Measurements from ENCODE around the gene IGLL1. TPM values are rescaled to one million over a fixed set of nuclear protein-coding genes. Genes with fewer than 3 reads are reported as not detected.
A peak's percentile ranks its signal among the peaks of the same experiment; 100 is the strongest.
"Not testable (repeated sequence)": the region's sequence is repeated elsewhere in the genome, so short reads cannot be mapped to it uniquely, and the experiment has no call there.

IGLL1 gene
- total RNA-seq, 1 experiment from 2014 or later = not detected

GRCh38 chr22:23537830-23538695 lies 42.0 kb downstream of the IGLL1 start:
- peak in 1 of 2 experiments; percentile 7 for TF ChIP-seq CTCF (IDR thresholded peaks at IDR 0.05; ENCODE audit: insufficient read depth in 1 of 2, low read depth in 1 of 2, low read length in 1 of 2, severe bottlenecking in 1 of 2, unreplicated experiment in 1 of 2)
- peaks cover 60% of the 10 kb centered on the region for H3K4me1 ChIP-seq
- H3K27me3 Mint-ChIP-seq (ENCODE audit: insufficient read depth, unreplicated experiment); POLR2A ChIA-PET; H3K36me3 Mint-ChIP-seq (ENCODE audit: insufficient read depth, unreplicated experiment); H3K27me3 ChIP-seq (replicated peaks; ENCODE audit: control insufficient read depth, insufficient read depth, low read length); H3K4me3 ChIP-seq (ENCODE audit: low read depth, low read length); H3K9me3 Mint-ChIP-seq (ENCODE audit: unreplicated experiment); BruUV-seq (replicated peaks); intact Hi-C loops (cut with micrococcal nuclease; ENCODE audit: unreplicated experiment); CTCF ChIA-PET; H3K36me3 ChIP-seq (ENCODE audit: control insufficient read depth, insufficient read depth, low read length); H3K9me3 ChIP-seq: not testable (repeated sequence)
- DNase-seq = peak; percentile 59 to 81
- H3K4me3 Mint-ChIP-seq (ENCODE audit: unreplicated experiment) = peak overlapping the region; percentile 45
- peaks cover 57% of the 10 kb centered on the region for H3K4me1 Mint-ChIP-seq (ENCODE audit: low read depth, unreplicated experiment)
- H3K27ac Mint-ChIP-seq (ENCODE audit: unreplicated experiment) = peak overlapping the region; percentile 99

- no peaks in the 10 kb centered on the region for H3K9me3 Mint-ChIP-seq (ENCODE audit: unreplicated experiment)
- intact Hi-C loops (cut with micrococcal nuclease; ENCODE audit: unreplicated experiment) = no loop called here
- TF ChIP-seq CTCF (IDR thresholded peaks at IDR 0.05; ENCODE audit: insufficient read depth in 1 of 2, low read depth in 1 of 2, low read length in 1 of 2, severe bottlenecking in 1 of 2, unreplicated experiment in 1 of 2) = no peak
- BruUV-seq (replicated peaks) = no TSS peak
- no peak for DNase-seq
- Histone ChIP-seq H3K36me3 (ENCODE audit: control insufficient read depth, insufficient read depth, low read length) (no peaks in the 10 kb centered on the region), H3K4me1 (peaks cover 66% of the 10 kb centered on the region), H3K4me3 (ENCODE audit: low read depth, low read length) (no peak overlapping the region), H3K9me3 (no peaks in the 10 kb centered on the region), H3K27me3 (replicated peaks; ENCODE audit: control insufficient read depth, insufficient read depth, low read length) (no peaks in the 10 kb centered on the region)
- ChIA-PET POLR2A (no interaction called here), CTCF (no interaction called here)
- H3K4me3 Mint-ChIP-seq (ENCODE audit: unreplicated experiment) = peak overlapping the region; percentile 45
- peaks cover 60% of the 10 kb centered on the region for H3K4me1 Mint-ChIP-seq (ENCODE audit: low read depth, unreplicated experiment)
- peak overlapping the region; percentile 99 for H3K27ac Mint-ChIP-seq (ENCODE audit: unreplicated experiment)
- no peaks in the 10 kb centered on the region for H3K36me3 Mint-ChIP-seq (ENCODE audit: insufficient read depth, unreplicated experiment)
- no peaks in the 10 kb centered on the region for H3K27me3 Mint-ChIP-seq (ENCODE audit: insufficient read depth, unreplicated experiment)
Observed at GRCh38 chr22:23537416-23537815, 42.7 kb downstream of the IGLL1 start.

- H3K4me3 Mint-ChIP-seq (ENCODE audit: unreplicated experiment) = peak overlapping the region; percentile 45
- peak overlapping the region; percentile 99 for H3K27ac Mint-ChIP-seq (ENCODE audit: unreplicated experiment)
- BruUV-seq (replicated peaks) = TSS peak; percentile 22
- no peaks in the 10 kb centered on the region for H3K9me3 Mint-ChIP-seq (ENCODE audit: unreplicated experiment)
- no peaks in the 10 kb centered on the region for H3K36me3 Mint-ChIP-seq (ENCODE audit: insufficient read depth, unreplicated experiment)
- CTCF ChIA-PET = no interaction called here
- intact Hi-C loops (cut with micrococcal nuclease; ENCODE audit: unreplicated experiment) = loop anchor here (1.0 kb wide), 2 partner anchors 16 to 135 kb away; no protein-coding TSS in a partner anchor
- TF ChIP-seq CTCF (IDR thresholded peaks at IDR 0.05; ENCODE audit: insufficient read depth in 1 of 2, low read depth in 1 of 2, low read length in 1 of 2, severe bottlenecking in 1 of 2, unreplicated experiment in 1 of 2) = no peak
- H3K27me3 Mint-ChIP-seq (ENCODE audit: insufficient read depth, unreplicated experiment) = no peaks in the 10 kb centered on the region
- POLR2A ChIA-PET = no interaction called here
- DNase-seq = no peak
- H3K9me3 ChIP-seq = no peaks in the 10 kb centered on the region
- H3K4me1 ChIP-seq = peaks cover 68% of the 10 kb centered on the region
- peaks cover 60% of the 10 kb centered on the region for H3K4me1 Mint-ChIP-seq (ENCODE audit: low read depth, unreplicated experiment)
- no peak overlapping the region for H3K4me3 ChIP-seq (ENCODE audit: low read depth, low read length)
- H3K36me3 ChIP-seq (ENCODE audit: control insufficient read depth, insufficient read depth, low read length) = no peaks in the 10 kb centered on the region
- no peaks in the 10 kb centered on the region for H3K27me3 ChIP-seq (replicated peaks; ENCODE audit: control insufficient read depth, insufficient read depth, low read length)
Observed at GRCh38 chr22:23536821-23537345, 43.2 kb downstream of the IGLL1 start.

GRCh38 chr22:23535790-23536661 lies 44.1 kb downstream of the IGLL1 start:
- peaks cover 68% of the 10 kb centered on the region for H3K4me1 ChIP-seq
- intact Hi-C loops (cut with micrococcal nuclease; ENCODE audit: unreplicated experiment) = loop anchor here (1.0 kb wide), 2 partner anchors 15 to 134 kb away; no protein-coding TSS in a partner anchor
- CTCF ChIA-PET = interaction anchor here (0.6 kb wide), 1 partner anchor 353 kb away, joined by 3 read pairs; no protein-coding TSS in a partner anchor
- Mint-ChIP-seq H3K27ac (ENCODE audit: unreplicated experiment) (peak overlapping the region; percentile 99), H3K4me3 (ENCODE audit: unreplicated experiment) (peak overlapping the region; percentile 45), H3K4me1 (ENCODE audit: low read depth, unreplicated experiment) (peaks cover 60% of the 10 kb centered on the region)
- H3K9me3 Mint-ChIP-seq (ENCODE audit: unreplicated experiment); H3K36me3 ChIP-seq (ENCODE audit: control insufficient read depth, insufficient read depth, low read length); H3K9me3 ChIP-seq; H3K27me3 ChIP-seq (replicated peaks; ENCODE audit: control insufficient read depth, insufficient read depth, low read length); BruUV-seq (replicated peaks); H3K27me3 Mint-ChIP-seq (ENCODE audit: insufficient read depth, unreplicated experiment); H3K4me3 ChIP-seq (ENCODE audit: low read depth, low read length); POLR2A ChIA-PET; H3K36me3 Mint-ChIP-seq (ENCODE audit: insufficient read depth, unreplicated experiment): not testable (repeated sequence)
- DNase-seq = peak; percentile 84 to 91

Data from Caco-2 (cell line).